GM18499 (cell line): ENCODE results near the gene CHRM2.

Source experiments
- ATAC-seq: cut with Tn5 transposase; IDR thresholded peaks from one replicate; pipeline ENCODE4 v1.9.1; 2021; ENCODE audit warnings: moderate number of reproducible peaks; ENCODE audit not compliant: insufficient read depth, unreplicated experiment

The CHRM2 gene

GRCh38 chr7:136891850-136892249 is 23.4 kb downstream of the CHRM2 start:
- ATAC-seq: no peak

- no peak for ATAC-seq
Observed at GRCh38 chr7:136894789-136895188, 26.3 kb downstream of the CHRM2 start.

- no peak for ATAC-seq
Observed at GRCh38 chr7:136897676-136898075, 29.2 kb downstream of the CHRM2 start.

DNA sequence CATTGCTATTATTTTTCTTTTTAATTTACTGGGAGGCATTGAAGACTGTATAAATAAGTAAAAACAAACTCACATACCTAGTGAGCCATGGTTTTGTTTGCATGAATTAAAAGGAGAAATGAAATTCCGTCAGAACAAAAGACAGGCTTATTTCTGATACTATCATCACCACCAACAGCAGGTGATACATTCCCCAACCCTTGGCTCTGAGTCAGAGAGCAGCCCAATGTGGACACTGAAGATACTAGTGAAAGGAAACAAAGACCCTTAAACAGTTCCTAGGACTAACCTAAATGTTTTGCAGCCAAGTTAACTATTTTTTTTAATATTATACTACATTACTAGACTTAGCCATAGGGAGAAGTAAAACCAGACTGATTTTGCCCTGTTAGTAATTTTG is 31.6 kb downstream of the CHRM2 start:
- no peak for ATAC-seq

DNA sequence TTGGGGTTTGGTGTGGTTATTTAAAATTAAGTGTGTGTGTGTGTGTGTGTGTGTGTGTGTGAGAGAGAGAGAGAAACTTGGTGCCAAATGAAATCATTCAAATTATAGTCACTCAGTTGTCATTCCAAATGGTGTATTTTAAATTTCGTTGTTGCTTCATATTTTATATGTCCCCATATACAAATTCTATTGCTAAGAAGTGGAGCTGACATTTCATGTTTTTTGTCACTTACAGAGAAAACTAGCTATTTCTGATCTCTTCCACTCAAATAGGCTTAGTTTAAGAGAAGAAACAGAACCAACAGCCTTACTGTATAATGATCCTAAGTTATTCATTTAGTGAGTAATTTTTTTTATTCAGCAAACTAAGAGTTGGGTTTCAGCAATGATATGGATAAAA is 42.3 kb downstream of the CHRM2 start:
- ATAC-seq: no peak

- no peak for ATAC-seq
Observed at GRCh38 chr7:136911344-136911743, 42.9 kb downstream of the CHRM2 start.

- ATAC-seq: no peak
Observed at GRCh38 chr7:136912339-136912738, 43.9 kb downstream of the CHRM2 start.

DNA sequence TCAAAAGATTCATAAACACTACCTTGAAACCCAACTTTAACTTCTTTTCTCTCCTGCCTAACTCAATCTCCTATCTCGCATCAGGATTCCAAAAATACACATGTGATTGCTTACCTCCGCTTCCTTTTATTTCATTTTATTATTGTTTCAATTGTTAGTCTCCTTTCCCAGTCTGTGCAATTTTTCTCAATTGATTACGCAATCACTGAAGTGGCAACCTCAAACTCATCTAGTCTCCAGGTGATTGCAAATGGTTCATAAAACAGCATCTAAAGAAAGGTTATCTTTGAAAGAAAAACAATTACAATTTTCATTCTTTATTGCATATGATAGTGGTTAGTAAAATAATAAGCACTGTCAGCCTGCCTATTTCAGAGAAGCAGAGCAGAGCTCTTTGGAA is 45.6 kb downstream of the CHRM2 start:
- no peak for ATAC-seq

- no peak for ATAC-seq
Observed at GRCh38 chr7:136919820-136920219, 51.4 kb downstream of the CHRM2 start.

GRCh38 chr7:136923111-136923667 is 54.7 kb downstream of the CHRM2 start:
- no peak for ATAC-seq

DNA sequence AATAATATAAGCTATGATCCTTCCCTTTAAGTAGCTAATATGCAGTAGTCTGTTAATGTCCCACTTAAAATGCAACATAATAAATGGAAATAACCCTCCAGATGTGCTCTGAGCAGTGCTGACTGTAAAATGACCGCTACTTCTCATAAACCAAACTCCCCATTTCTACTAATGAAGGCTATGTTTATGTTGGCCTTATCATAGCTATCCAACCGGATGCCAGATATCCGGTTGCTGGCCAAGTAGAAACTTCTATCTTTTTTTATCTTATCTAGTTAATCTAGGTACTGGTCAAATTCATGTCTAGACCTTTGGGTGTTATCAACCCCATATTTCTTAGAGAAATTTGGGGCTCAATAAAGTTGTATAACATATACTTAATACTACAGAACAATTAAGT is 56.6 kb downstream of the CHRM2 start:
- ATAC-seq: no peak

DNA sequence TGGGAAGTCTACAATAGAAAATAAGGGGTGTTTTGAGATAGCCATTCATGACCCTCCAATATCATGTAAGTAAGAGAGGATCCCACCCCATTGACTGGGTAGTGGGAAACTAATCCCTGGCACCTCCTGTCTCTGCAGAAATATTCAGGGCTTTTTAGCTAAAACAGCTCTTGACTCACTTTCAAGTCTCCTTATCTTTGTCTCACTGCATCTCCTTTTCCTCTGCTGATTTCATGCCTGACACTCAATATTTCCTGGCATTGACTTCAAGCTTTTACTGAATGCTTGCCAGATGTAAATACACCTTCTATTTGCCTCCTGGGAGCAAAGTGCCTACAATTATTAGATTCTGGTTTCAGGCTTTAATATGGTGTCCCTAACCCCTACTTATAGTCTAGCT is 57.1 kb downstream of the CHRM2 start:
- no peak for ATAC-seq

GRCh38 chr7:136931169-136931867 is 62.9 kb downstream of the CHRM2 start:
- no peak for ATAC-seq

- ATAC-seq: no peak
Observed at GRCh38 chr7:136937436-136937835, 69.0 kb downstream of the CHRM2 start.

- ATAC-seq: no peak
Observed at GRCh38 chr7:136938476-136938875, 70.0 kb downstream of the CHRM2 start.

- ATAC-seq: no peak
Observed at GRCh38 chr7:136940122-136940521, 71.7 kb downstream of the CHRM2 start.

- ATAC-seq: no peak
Observed at GRCh38 chr7:136940917-136941316, 72.5 kb downstream of the CHRM2 start.

DNA sequence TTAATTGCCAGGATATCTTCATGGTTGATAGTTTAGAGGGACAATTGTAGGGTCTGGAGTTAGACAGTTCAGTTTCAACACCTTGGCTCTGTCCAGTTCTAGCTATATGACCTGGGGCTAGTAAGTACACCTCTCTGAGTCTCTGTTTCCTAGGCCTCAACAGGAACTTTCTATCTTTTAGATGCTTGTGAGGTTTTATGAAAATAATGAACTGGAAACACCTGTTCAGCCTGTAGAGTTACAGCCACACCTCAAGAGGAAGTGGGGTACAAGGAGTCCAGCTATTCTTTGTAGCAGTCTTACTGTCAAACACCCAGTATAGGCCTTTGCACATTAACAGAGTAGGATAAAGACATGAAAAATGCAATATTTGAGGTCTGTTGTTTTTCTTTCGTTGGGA is 73.4 kb downstream of the CHRM2 start:
- ATAC-seq: no peak

GRCh38 chr7:136942401-136942800 is 73.9 kb downstream of the CHRM2 start:
- ATAC-seq: no peak

- ATAC-seq: no peak
Observed at GRCh38 chr7:136942994-136943393, 74.5 kb downstream of the CHRM2 start.

GRCh38 chr7:136947347-136947746 is 78.9 kb downstream of the CHRM2 start:
- no peak for ATAC-seq

GRCh38 chr7:136950331-136950730 is 81.9 kb downstream of the CHRM2 start:
- ATAC-seq: no peak
